ENCODE results near the gene ACKR2.

DNA sequence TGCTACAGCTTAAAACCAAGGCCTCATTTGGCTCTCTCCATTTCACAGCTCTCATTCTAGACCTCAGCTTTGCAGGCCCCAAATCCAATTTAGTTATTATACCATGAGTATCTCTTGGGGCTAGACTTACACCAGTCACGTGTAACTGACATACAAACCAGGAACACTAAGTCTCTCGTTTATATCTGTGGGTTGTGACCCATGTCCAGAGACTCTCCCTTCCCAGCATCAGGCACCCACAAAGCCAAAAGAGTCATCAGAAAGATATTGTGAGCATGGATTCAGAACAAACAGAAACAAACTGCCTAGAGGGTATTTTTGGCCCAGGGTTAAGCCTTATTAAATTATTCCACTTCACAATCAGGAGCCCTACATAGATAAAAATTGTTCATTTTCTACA lies 30.6 kb upstream of the ACKR2 start:
- no peak for TF ChIP-seq ZNF850 (CRISPR knock-in tag; conservative IDR thresholded peaks at IDR 0.05)
- TF ChIP-seq, protein P1, sequence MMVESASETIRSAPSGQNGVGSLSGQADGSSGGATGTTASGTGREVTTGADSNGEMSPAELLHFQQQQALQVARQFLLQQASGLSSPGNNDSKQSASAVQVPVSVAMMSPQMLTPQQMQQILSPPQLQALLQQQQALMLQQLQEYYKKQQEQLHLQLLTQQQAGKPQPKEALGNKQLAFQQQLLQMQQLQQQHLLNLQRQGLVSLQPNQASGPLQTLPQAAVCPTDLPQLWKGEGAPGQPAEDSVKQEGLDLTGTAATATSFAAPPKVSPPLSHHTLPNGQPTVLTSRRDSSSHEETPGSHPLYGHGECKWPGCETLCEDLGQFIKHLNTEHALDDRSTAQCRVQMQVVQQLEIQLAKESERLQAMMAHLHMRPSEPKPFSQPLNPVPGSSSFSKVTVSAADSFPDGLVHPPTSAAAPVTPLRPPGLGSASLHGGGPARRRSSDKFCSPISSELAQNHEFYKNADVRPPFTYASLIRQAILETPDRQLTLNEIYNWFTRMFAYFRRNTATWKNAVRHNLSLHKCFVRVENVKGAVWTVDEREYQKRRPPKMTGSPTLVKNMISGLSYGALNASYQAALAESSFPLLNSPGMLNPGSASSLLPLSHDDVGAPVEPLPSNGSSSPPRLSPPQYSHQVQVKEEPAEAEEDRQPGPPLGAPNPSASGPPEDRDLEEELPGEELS (CRISPR knock-in tag; IDR thresholded peaks at IDR 0.05) = no peak
- TF ChIP-seq, protein P2, sequence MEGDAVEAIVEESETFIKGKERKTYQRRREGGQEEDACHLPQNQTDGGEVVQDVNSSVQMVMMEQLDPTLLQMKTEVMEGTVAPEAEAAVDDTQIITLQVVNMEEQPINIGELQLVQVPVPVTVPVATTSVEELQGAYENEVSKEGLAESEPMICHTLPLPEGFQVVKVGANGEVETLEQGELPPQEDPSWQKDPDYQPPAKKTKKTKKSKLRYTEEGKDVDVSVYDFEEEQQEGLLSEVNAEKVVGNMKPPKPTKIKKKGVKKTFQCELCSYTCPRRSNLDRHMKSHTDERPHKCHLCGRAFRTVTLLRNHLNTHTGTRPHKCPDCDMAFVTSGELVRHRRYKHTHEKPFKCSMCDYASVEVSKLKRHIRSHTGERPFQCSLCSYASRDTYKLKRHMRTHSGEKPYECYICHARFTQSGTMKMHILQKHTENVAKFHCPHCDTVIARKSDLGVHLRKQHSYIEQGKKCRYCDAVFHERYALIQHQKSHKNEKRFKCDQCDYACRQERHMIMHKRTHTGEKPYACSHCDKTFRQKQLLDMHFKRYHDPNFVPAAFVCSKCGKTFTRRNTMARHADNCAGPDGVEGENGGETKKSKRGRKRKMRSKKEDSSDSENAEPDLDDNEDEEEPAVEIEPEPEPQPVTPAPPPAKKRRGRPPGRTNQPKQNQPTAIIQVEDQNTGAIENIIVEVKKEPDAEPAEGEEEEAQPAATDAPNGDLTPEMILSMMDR (CRISPR knock-in tag; IDR thresholded peaks at IDR 0.05) = no peak
- TF ChIP-seq SUZ12 (IDR thresholded peaks at IDR 0.05; ENCODE audit: low read depth, low read length) = no peak
- no peak for TF ChIP-seq EHMT2 (IDR thresholded peaks at IDR 0.05; ENCODE audit: borderline replicate concordance, low read depth, low read length)
- no peak for TF ChIP-seq PHF5A (CRISPR knock-in tag; IDR thresholded peaks at IDR 0.05; ENCODE audit: low read depth, unreplicated experiment)
- TF ChIP-seq MTF1 (CRISPR knock-in tag; IDR thresholded peaks at IDR 0.05) = no peak
- no peak for TF ChIP-seq POLR2A (IDR thresholded peaks at IDR 0.05; ENCODE audit: insufficient read depth in 1 of 2, low read depth in 2 of 2, low read length in 2 of 2)
- TF ChIP-seq ZNF558 (CRISPR knock-in tag; IDR thresholded peaks at IDR 0.05; ENCODE audit: borderline replicate concordance) = no peak
